HuH-7.5 (cell line): ENCODE measurements around the gene SLC31A2.
"Not testable (repeated sequence)": the region's sequence is repeated elsewhere in the genome, so short reads cannot be mapped to it uniquely, and the experiment has no call there.

Experiments
- DNase-seq: peaks from one replicate; pipeline ENCODE4 v3.0.0; 2011; ENCODE audit warnings: low spot score

Gene SLC31A2, protein sequence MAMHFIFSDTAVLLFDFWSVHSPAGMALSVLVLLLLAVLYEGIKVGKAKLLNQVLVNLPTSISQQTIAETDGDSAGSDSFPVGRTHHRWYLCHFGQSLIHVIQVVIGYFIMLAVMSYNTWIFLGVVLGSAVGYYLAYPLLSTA

DNA sequence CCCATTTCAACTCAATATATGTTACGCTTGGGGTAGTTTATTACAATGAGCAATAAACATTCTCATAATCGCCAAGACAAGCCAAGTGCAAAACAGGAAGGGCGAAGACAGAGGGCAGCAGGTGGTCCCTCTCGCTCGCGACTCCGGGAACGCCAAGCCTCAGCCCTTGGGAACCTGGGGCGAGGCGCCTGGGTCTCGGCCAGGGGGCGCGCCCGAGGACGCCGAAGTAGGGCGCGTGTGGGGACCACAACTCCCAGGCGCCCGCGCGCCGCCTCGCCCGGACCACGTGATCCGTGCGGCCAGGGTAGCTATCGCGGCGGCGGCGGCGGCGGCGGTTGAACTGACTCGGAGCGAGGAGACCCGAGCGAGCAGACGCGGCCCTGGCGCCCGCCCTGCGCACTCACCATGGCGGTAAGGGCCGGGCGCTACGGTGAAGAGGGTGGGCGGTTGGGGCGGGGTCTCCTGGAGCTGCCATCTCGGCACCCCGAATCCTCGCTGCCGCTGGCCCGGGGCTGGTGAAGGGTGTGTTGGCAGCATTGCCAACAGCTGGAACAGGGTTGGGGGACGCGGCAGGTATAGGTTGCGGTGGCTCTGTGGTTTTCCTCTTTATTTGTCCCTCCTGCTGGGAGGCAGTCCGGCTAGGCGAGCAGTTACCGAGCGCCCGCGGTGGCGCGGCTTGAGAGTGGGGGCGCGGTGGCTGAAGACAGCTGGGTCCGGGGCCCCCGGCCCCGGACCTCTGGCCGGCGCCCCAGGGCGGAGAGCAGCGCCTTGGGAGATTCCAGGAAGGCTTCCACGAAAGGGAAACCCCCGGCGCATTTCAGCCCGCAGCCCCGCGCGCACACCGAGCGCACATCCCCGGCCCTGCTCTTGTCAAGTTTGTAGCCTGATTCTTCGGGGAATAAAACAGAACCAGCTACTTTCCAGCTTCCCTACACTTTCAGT is at the start of gene SLC31A2:
Gene SLC31A2, plus strand, starts transcription at position 338 of the 942 bp plus-strand sequence. Its CDS starts 68 bp downstream, at position 406.
- peak; percentile 73 for DNase-seq

DNA sequence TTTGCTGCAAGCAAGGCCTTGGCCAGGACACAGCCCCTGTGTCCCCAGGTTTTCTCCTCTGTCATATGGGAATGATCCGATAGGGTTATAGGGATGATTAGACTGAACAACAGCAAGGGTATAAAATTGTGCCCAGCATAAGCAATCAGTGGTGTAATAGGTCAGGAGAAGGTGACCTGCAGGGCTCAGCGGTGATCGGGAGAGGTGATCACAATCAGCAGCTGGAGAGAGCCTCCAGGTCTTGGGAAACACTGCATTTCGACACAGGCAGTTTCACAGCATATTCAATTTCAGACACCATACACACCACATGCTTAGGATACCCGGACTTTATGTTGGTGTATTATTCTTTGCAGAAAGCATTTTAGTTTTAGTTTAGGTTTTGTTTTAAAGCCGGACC is 45.5 kb upstream of the SLC31A2 start:
- DNase-seq = not testable (repeated sequence)

DNA sequence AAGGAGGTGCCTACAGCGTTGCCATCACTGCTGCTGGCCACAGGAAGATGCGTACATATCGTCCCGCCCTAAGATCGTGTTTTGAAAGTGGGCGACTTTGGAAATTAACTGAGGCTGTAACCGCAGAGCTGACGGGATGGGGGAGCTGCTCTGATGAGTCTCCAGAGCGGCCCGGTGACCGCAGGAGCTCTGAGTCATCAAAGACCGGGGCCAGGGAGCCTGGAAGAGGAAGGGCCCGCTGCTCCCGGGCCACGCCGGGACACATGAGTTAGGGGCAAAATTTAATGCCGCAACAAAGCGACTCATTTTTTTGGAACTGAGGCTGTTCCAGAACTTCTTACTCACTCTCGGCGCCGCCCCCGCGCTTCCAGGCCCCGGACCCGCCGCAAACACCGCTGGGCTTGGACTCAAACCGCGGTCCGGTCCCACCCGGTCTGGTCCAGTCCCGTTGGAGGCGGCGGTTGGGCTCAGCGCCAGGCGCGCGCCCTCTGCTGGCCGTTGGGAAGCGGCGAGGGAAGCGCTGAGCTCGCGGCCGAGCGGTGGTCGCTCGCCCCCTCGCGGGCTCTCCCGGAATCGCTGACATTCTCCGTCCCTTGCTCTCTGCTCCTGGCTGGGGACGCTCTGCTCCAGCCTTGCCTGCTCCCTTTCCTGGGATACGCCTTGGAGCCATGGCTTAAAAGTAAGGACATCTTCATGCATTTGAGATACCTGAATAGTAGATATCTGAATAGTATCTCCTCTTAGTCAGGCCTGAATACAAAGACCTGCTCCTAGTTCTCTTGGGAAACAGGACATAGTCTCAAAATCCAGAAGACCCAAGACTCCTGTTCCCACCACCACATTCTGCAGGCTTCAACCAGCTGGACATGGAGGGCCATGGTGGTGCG is 39.5 kb upstream of the SLC31A2 start:
- DNase-seq = peak; percentile 43

DNA sequence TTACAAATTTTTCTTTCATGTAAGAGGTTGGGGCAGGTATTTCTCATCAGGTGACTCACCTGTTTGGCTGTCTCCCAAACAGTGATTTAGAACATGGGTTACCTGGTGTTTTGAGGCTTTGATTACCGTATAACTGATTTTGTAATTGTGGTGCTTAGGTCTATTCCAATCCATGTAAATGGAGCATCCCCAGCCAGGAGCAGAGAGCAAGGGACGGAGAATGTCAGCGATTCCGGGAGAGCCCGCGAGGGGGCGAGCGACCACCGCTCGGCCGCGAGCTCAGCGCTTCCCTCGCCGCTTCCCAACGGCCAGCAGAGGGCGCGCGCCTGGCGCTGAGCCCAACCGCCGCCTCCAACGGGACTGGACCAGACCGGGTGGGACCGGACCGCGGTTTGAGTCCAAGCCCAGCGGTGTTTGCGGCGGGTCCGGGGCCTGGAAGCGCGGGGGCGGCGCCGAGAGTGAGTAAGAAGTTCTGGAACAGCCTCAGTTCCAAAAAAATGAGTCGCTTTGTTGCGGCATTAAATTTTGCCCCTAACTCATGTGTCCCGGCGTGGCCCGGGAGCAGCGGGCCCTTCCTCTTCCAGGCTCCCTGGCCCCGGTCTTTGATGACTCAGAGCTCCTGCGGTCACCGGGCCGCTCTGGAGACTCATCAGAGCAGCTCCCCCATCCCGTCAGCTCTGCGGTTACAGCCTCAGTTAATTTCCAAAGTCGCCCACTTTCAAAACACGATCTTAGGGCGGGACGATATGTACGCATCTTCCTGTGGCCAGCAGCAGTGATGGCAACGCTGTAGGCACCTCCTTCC is 37.9 kb upstream of the SLC31A2 start:
- peak; percentile 49 for DNase-seq

DNA sequence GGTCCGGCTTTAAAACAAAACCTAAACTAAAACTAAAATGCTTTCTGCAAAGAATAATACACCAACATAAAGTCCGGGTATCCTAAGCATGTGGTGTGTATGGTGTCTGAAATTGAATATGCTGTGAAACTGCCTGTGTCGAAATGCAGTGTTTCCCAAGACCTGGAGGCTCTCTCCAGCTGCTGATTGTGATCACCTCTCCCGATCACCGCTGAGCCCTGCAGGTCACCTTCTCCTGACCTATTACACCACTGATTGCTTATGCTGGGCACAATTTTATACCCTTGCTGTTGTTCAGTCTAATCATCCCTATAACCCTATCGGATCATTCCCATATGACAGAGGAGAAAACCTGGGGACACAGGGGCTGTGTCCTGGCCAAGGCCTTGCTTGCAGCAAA is 32.0 kb upstream of the SLC31A2 start:
- not testable (repeated sequence) for DNase-seq

DNA sequence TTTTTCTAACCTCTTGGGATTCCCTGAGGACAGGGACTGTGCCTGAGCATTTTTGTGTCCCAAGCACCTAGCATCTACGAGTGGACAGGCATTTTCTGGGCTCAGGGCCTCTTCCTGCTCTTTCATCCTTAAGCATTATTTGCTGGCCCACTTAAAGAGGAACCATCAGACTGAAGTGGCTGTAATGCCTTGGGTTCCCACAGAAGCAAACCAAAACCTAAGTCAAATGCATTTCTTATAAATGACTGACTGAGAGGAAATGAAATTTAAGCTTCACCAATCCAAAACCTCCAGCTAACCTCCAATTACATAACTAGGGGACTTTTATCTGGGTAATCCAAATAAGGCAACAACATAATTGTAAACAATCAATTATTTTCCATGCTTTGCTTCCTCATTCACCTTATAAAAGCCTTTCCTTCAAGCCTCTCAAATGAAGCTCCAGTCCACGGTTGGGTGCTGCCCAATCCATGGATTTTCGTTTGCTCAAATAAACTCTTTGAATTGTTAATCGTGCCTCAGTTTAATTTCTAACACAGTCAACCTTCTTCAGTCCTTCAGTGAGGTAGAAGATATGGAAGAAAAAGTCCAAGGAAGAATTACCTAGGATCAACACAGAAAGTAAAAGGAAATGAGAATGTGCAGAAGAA is 25.3 kb upstream of the SLC31A2 start:
- no peak for DNase-seq

DNA sequence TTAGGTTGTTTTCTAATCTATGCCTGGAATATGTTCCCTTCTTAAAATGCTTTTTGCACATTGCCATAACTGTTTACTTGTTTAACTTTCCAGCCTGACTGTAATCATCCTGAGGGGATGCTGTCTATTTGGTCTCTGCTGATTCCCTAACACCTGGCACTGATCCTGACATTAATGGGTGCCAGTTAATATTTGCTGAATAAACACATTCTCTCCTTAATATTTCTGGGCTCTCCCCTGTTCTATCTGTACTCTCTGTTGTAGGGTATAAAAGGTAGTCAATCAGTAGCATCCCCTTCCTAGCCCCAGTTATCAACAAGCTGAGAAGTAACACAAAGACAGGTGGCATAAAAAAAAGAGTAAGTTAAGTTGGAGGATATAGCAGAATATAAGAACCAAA is 21.3 kb upstream of the SLC31A2 start:
- no peak for DNase-seq

DNA sequence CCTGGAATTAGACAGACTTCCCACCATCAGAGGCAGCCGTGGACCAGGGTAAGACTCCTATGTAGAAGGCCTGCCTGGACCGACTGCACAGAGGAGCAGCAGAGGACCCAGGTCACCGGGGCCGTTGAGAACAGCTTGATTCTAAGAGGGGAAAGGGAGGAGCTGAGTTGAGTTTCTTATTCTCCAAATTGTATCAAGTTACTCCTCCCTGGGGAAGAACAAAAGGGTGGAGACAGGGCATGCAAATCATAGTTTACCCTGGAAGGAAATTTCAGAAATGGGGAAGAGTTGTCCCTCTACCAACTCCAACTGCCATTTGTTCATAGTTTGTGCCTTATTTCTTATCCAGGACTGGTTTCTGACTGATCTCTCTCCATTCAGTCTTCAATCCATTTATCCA is 20.9 kb upstream of the SLC31A2 start:
- DNase-seq = no peak

DNA sequence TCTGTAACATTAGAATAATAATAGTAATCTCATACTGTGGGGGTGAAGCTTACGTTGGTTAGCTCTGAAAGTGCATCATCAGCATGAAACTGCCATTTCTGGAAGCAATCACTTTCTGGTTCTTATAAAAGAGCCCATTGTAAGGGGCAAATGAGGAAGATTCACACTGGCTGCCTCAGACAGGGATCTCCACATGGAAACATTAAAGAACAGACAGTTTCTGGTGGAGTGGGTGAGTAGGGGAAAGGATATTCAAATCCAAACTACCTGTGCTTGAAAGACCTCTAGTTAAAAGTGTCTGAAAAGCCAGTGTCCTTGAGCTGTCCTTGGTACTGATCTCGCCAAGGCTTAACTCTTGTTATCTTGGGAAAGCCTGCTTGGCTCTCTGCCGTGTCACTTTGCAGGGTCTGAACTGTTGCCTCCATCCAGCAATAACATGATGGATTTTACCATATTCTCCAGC is 19.1 kb upstream of the SLC31A2 start:
- DNase-seq = no peak

DNA sequence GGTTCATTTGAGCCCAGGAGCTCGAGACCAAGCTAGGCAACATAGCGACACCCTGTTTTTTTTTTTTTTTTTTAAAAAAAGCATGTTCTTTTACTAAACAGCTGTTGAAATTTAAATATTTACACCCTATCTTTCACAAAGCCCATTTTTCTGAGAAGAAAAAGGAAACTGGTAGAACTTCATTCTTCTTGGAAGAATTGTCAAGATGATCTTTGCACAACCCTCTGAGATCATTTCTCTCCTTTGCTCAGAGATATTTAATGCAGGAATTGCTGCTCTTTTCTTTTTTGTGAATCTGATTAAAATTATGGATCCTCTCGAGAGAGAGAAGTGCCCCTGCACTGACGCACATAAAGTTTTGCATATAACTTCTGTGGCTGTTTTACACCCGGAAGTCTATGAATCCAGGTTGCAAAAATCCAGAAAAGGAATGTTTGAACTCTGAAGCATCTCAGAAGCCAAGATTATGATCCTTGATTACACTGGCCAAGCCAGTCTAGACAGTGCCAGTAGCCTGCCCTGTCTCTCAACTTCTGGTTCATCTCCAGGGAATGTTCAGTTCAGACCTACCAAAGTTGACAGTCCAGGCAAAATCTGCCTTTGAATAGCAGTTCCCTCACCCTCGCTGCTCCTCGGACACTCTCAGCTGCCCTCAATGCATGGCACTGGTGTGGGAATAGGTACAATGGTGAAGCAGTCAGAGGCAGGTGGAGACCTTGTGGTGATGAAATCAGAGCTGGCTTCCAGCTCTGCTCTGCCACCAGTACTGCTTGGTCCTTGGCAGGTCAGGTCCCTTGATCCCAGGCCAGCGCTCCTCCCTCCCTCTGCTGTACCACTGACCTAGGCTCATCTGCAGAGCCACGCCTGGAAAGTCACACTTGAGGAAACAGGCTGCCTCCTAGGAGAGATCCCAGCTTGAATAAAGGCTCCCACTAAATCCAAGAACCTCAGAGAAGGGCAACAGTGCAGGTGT is 13.3 kb upstream of the SLC31A2 start:
- no peak for DNase-seq

DNA sequence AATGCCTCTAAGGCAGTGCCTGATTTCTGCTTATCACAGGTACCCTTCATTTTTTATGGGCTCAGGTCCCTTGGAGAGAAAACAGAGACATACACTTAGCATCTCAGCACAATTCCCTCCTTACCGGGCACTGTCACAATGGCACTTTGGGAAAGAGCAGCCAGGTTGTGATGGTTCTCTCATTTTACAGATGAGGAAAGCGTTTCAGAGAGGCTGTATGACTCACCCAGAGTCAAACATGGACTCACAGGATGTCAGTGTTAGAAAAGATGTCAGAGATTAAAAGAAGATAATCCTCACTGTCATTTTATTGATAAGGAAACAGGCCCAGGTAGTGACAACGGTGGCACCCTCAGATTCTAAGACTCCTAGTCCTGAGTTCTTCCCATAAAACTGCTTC is 12.0 kb upstream of the SLC31A2 start:
- no peak for DNase-seq

DNA sequence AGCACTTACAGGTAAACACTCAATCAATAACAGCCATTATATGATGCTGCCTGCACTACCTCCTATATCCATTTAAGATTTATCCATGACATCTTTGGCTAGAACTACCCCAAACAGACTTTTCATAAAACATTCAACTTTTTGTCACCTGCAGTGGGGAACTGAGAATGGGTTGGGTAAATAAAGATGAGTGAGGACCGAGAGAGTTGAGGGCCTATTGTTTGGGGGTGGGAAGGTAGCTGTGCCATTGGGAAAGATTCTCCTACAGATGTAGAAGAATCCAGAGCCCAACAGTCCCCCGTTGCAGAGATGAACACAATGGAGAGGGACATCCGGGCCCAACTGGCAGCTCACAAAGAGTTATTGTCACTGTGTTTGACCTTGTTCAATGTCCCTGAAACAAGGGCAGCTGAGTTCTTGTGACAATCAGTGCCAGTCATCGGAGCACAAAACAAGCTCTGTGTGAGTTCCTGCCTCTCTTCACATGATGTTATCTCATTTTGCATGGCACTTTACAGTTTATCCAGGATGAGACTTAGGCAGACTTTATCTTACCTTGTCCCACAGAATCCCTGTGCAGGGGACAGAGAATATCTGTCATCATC is 11.5 kb upstream of the SLC31A2 start:
- DNase-seq = no peak

DNA sequence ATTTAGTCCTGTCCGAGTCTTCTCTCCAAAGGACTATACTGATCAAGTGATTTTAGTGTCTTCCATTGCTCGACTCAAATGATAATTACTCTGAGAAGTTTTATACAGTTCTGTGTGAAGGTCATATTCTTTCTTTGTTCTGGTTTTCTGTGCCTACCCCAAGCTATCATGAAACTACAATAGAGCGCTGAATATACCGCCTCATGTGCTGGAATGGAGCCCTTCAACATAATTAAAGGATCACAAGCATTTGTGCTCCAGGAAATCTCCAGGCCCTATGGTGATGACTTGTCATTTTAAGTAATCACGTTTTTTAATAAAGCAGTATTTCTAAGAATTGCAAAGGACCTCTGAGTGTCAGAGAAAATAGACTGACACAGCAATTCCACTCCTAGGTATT is 10.9 kb upstream of the SLC31A2 start:
- no peak for DNase-seq

DNA sequence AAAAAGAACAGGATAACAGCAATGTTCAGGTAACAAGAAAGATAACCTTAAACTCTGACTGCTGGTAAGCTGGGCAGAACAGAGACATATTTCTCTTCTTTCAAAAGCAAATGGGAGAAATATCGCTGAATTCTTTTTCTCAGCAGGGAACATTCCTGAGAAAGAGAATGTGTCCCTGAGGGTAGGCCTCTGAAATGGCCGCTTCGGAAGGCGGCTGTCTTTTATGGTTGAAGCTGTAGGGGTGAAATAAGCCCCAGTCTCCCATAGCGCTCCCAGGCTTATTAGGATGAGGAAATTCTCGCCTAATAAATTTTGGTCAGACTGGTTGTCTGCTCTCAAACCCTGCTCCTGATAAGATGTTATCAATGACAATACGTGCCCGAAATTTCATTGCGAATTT is 9.9 kb upstream of the SLC31A2 start:
- DNase-seq = not testable (repeated sequence)

DNA sequence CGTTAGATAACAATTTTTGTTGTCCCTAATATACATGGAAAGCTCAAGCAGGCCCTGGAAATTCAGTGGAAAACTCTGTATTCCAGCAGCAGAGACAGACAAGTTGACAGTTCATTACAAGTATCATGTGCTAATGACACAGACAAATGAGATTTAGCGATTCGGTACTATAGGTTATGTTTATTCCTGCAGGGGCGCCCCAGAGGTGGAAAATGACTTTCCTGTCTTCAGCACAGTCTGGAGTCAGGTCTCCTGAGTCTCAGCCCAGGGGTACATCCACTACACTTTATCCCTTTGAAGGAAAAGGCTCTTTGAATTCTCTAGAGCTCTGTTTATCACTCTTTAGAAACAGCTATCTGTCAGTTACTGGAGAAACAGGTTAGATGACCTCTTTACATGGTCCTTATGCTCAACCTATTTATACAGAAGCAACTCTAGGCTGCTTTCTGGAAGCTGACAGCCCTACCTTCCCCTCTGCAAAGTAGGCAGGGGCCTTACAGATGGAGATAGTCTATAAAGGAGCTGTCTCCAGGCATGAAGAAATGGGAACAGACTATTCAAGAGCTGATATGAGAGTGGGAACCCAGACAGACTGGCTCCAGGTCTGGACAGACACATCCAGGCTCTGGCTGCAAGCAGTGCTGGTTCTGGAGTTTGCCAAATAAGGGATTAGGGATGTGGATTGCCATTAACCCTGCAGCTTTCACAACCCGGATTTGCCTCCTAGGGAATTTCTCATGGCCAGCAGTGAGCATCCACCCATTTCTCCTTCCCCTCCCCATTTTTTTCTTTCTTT is 7.2 kb upstream of the SLC31A2 start:
- no peak for DNase-seq

DNA sequence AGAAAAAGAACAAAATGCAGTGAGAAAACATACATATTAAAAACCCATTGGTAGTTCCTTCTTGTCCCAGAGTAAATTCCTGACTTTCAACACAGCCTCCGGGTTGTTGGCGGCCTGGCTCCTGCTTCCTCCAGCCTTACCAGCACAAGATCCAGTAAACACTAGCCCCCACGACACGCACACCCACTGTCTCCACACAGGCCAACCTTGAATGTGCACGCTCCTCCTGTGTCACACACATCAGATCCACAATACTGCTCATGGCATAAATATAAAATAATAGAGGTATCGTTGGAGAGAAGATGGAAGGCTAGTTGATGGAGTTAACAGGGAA is 2.5 kb upstream of the SLC31A2 start:
- no peak for DNase-seq

DNA sequence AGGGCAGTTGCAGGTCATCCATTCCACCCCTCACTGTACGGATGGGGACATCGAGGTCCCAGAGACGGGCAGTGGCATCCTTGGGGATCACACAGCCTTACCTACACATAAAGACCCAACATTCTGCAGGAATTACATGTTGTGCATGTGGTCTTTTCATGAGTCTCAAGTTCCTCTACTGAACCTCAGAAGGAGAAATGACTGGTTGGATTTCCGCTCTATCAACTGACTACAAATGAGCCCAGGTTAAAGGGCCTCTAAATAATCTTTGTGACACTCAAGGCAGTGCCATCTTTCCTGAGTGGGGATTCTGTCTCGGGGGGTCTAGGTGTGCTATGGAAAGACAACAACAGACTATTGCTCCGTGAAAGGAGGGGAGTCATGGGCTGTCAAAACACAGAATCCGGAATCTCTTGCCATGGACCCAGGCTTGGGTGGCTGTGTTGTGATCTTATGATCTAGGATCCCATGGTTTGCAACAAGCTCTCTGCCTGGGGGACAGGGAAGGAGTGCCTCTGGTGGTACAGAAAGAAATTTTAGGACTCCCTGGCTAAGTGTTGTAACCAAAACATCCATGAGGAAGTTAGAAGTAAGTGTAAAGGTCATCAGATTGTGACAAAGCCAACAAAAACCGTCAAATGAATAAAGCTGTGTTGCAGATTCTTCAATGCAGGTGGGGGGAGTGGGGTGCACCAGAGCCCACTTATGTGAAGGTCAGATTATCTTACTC is 1.9 kb upstream of the SLC31A2 start:
- no peak for DNase-seq

DNA sequence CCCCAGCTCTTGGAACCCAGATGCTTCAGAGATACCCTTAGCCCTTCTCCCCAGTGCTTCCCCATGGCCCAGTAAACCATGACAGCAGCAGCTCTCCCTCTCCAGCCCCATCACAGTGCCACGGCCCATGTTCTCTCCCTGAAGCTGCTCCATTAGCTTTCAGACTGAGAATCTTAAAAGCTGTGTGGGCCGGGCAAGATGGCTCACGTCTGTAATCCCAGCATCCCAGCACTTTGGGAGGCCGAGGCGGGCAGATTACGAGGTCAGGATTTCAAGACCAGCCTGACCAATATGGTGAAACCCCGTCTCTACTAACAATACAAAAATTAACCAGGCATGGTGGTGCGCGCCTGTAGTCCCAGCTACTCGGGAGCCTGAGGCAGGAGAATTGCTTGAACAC is 1.2 kb upstream of the SLC31A2 start:
- DNase-seq = not testable (repeated sequence)
